Breast epithelium (tissue), 3 donors: ENCODE results near the gene KRTAP12-1.

Source experiments
- POLR2A ChIP-seq: fragments of 450-650 bp; IDR thresholded peaks from one replicate; pipeline ENCODE4 v1.6.1; 2016; ENCODE audit warnings: antibody characterized with exemption, mild to moderate bottlenecking, moderate library complexity
- POLR2AphosphoS5 ChIP-seq, 3 donors: sonication (generic); formaldehyde crosslinking; IDR thresholded peaks; one replicate each; pipeline ENCODE4 v1.6.1; 2017; ENCODE audit warnings: antibody characterized with exemption in 3 of 3
- TF ChIP-seq, protein P1 (sequence below), 3 donors: fragments of 450-650 bp; IDR thresholded peaks; one replicate each; pipeline ENCODE4 v1.5.1; 2016 to 2017; ENCODE audit warnings: antibody characterized with exemption in 3 of 3, mild to moderate bottlenecking in 3 of 3, moderate library complexity in 3 of 3

DNA sequence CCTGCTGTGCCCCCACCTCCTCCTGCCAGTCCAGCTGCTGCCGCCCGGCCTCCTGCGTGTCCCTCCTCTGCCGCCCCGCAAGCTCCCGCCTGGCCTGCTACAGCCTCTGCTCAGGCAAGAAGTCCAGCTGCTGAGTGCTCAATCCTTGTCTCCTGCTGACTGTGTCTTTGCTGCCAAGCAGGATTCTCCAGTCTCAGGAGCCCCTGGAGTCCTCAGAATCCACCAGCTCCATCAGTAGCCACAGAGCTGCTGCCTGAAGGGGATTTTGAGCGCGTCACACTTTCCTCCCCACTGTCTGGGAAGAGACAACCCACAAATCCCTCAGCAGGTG, 34.8 kb downstream of the KRTAP12-1 start:
- TF ChIP-seq POLR2AphosphoS5 (IDR thresholded peaks at IDR 0.05) (no peak), POLR2A (no peak)
- TF ChIP-seq, protein P1, sequence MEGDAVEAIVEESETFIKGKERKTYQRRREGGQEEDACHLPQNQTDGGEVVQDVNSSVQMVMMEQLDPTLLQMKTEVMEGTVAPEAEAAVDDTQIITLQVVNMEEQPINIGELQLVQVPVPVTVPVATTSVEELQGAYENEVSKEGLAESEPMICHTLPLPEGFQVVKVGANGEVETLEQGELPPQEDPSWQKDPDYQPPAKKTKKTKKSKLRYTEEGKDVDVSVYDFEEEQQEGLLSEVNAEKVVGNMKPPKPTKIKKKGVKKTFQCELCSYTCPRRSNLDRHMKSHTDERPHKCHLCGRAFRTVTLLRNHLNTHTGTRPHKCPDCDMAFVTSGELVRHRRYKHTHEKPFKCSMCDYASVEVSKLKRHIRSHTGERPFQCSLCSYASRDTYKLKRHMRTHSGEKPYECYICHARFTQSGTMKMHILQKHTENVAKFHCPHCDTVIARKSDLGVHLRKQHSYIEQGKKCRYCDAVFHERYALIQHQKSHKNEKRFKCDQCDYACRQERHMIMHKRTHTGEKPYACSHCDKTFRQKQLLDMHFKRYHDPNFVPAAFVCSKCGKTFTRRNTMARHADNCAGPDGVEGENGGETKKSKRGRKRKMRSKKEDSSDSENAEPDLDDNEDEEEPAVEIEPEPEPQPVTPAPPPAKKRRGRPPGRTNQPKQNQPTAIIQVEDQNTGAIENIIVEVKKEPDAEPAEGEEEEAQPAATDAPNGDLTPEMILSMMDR (IDR thresholded peaks at IDR 0.05) = no peak
